DLD1 (cell line): Measurements from ENCODE around the gene ASNSD1.

Source experiments
- in situ Hi-C: cut with HindIII; loops from 2 replicates; pipeline ENCODE4 v1.10.0; 2017; ENCODE audit warnings: low sequenced_read_pairs

The ASNSD1 gene

GRCh38 chr2:189661148-189661956, at the start of gene ASNSD1:
Gene ASNSD1 (plus strand): TSS chr2:189661459. CDS start chr2:189666133, 4,674 bp downstream.
- in situ Hi-C loops = no loop called here

GRCh38 chr2:189613077-189613636, 48.1 kb upstream of the ASNSD1 start:
- in situ Hi-C loops = no loop called here

DNA sequence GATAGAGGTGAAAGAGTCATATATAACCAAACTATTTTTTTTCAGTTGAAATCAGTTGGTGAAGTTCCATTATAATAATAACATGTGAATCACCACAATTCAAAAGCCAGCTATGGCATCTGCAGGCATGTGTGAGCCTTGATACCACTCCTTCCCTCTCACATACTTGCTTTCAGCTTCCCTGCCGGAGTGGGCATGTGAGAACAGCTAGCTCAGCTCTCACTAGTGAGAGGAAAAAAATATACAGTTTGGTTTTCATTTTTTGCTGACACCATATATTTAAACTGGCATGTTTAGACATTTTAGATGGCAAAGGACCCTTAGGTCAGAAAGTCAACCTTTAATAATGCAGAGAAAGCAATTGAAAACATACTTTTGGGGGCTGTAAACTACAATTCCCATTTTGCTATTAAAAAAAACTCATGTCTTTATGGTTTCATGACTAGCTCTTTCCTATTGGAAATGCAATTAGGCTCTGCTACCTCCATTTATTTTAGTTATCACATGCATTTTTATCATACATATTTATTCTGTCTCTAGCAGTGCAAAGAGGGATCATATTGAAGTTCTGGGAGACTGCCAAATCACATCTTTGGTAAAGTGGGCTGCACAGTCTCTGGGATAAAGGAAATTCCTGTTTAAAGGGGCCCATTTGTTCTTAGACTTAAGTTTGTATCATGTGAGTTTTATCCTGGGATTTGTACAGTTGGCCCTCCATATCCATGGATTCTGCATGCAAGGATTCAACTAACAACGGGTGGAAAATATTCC, 47.4 kb upstream of the ASNSD1 start:
- in situ Hi-C loops = no loop called here

GRCh38 chr2:189614585-189614984, 46.7 kb upstream of the ASNSD1 start:
- in situ Hi-C loops = no loop called here

GRCh38 chr2:189618197-189618596, 43.1 kb upstream of the ASNSD1 start:
- in situ Hi-C loops = no loop called here

DNA sequence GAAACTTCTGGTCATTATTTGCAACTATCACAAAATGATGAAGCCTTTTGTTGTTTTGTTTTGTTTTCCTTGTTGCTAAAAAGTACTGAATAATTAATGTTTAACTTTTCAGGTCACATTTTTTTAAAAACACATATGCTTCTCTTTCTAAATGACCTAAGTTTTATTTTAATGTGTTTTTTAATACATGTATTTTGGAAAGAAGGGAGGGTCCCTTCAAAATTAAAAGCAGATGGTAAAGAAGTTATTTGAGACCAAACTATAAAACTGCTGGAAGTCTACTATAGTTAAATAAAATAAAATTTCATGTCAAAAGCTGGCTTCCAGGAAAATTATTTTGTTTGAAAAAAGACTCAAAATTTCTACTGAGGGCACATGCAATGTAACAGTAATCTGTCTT, 39.5 kb upstream of the ASNSD1 start:
- in situ Hi-C loops = no loop called here

DNA sequence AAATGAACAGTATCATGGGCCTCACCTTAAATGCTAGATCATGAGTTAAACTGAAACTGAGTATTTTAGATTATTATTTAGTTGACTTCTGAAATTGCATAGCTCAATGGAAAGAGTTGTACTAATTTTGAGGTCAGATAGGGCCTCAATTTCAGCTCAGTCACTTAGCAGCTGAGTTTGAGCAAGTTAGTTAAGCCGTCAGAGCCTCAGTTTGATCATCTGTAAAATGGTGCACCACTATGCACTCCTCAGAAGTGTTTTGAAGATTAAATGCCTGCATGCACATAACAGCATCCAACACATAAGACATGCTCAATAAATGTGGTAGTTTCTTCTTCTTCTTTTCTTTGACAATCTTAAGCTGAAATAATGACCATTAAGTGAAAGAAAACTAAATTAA, 38.2 kb upstream of the ASNSD1 start:
- in situ Hi-C loops = no loop called here

DNA sequence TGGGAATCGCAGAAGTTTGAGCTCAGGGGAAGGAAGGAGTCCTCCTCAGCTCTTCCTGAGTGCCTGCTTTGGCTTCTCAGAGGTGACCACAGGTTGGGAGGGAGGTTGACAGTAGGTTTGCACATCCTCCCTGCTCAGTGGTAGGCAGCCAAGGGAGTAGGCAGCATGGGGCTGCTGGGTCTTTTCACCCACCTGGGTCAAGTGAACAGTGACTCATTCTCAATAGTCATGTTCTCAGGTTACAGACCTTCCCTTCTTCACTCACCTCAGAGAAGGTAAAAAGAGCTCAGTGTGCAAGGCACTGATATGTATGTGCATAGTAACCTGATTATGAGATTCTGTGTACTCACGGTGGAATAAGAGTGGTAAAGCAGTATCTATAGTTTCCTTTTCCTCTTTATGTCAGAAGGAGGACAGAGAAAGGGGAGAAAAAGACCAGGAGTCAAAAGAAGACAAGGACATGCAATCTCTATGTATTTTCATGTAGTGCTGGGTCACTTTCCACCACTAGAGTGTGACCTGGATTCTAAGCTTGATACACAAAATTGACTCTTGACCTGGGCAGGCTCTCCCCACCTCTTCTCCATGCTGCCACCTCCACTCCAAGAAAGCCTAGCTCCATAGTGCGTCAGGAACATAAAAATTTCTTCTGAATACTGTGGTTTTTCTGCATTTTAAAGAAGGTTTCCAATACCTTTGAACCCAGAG, 36.5 kb upstream of the ASNSD1 start:
- in situ Hi-C loops = no loop called here

GRCh38 chr2:189625636-189626035, 35.6 kb upstream of the ASNSD1 start:
- in situ Hi-C loops = no loop called here

GRCh38 chr2:189627789-189628188, 33.5 kb upstream of the ASNSD1 start:
- in situ Hi-C loops = no loop called here

GRCh38 chr2:189628817-189629530, 32.3 kb upstream of the ASNSD1 start:
- in situ Hi-C loops = no loop called here

DNA sequence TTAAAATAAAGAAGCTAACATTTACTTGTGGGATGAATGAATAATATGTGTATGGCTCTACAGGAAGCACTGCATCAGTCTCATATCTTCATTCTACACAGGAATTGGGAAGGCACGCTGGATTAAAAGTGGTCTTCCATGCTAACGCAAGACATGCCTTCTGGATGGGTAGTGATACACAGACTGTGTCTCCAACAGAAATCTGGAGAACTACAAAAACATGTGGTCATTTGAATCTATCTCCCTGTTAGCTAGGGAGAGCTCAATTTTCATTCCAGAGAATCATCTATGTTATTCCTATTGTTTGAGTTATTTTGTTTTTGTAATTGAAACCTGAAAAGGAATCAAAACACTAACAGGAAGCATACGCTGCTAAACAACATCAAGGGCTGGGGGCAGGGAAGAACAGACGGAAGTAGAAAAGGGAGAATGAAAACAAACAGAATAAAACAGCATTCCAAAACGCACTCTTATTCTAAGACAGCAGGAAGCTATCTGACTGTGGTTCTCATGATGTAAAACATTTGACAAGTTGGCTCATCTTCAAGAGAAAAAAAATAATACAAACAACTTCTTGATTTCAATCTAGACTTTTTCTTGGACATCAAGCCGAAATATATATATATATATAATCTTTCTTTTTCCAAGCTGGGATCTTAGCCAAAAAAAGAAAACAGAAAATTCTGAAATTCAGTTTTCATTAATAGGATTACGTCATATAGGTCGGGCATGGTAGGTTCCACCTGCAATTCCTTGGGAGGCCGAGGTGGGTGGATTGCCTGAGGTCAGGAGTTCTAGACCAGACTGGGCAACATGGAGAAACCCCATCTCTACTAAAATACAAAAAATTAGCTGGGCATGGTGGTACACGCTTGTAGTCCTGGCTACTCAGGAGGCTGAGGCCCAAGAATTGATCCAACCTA, 31.5 kb upstream of the ASNSD1 start:
- in situ Hi-C loops = no loop called here

- in situ Hi-C loops = no loop called here
Measured at GRCh38 chr2:189631849-189632248, 29.4 kb upstream of the ASNSD1 start.

GRCh38 chr2:189633392-189633811, 27.9 kb upstream of the ASNSD1 start:
- in situ Hi-C loops = no loop called here

GRCh38 chr2:189635353-189635752, 25.9 kb upstream of the ASNSD1 start:
- in situ Hi-C loops = no loop called here

GRCh38 chr2:189638301-189639006, 22.8 kb upstream of the ASNSD1 start:
- in situ Hi-C loops = no loop called here

DNA sequence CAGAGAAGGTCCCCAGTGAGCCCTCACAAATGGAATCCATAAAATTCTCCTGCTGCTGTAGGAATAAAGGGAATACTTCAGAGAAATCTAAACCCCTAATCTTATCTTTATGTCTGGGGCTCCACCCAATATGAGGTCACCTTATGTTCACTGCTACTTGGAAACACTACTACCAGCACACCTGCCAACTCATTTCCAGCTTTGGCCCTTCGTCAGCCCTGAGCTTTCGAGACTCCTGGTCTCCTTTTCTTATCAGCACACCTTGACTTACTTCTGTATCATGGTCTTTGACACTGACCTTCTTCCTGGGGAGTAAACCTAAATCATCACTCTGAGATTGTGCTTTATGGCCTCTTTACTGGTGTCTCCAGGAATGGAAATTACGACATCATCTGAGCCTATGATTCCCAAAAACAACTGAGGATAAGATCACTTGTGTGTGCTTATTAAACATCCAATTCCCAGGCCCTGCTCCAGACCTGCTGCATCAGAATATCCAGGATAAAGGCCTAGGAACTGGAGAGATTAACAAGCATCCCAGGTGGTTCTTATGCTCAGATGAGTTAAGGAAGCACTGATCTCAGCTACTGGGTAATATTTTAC, 22.2 kb upstream of the ASNSD1 start:
- in situ Hi-C loops = no loop called here

DNA sequence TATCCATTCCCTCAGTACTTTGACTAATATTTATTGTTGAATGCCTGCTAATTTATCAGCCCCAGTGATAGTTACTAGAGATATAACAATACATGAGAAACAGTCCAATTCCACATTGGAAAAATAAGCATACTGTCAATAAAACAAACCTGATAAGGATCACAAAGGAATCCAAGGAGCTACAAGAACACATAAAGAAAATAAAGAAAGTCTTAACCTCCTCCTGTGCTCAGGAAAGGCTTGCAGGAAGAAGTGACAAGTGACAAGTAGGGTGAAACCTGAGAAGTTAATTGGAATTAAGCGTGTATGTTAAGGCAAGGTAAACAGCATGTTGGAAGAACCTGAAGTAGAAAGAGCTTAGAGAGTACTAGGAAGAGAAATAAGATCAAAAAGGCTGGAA, 20.3 kb upstream of the ASNSD1 start:
- in situ Hi-C loops = no loop called here
